Mammary epithelial cell (primary cell): ENCODE results near the gene RPL32.
"Not testable (repeated sequence)": the region's sequence is repeated elsewhere in the genome, so short reads cannot be mapped to it uniquely, and the experiment has no call there.

Experiments used
- CTCF ChIP-seq, 2 donors: IDR thresholded peaks in 1 of 2; conservative IDR thresholded peaks in 1 of 2; 2 replicates each; pipeline ENCODE4 v1.5.1; 2011 to 2012; ENCODE audit warnings: inconsistent platforms in 2 of 2, low read length in 2 of 2, mild to moderate bottlenecking in 2 of 2, control low read depth in 1 of 2, low read depth in 1 of 2; ENCODE audit not compliant: insufficient read depth in 1 of 2; ENCODE audit errors: extremely low read depth in 1 of 2
- EZH2 ChIP-seq: IDR thresholded peaks from 2 replicates; pipeline ENCODE4 v1.6.1; 2012; ENCODE audit warnings: low read length, inconsistent platforms, borderline replicate concordance

- TF ChIP-seq CTCF (conservative IDR thresholded peaks at IDR 0.05 in 1 of 2, IDR thresholded peaks at IDR 0.05 in 1 of 2; ENCODE audit: extremely low read depth in 1 of 2, insufficient read depth in 1 of 2, low read depth in 1 of 2, low read length in 2 of 2); EZH2: not testable (repeated sequence)
Observed at GRCh38 chr3:12840148-12840547, 1.2 kb downstream of the RPL32 start.
